Stimulated activated CD4-positive, alpha-beta T cell treated with anti-CD3 and anti-CD28 coated beads, Interleukin-1b, Interleukin-23, amount 100 ng/mL, for 48 hours (primary cell): ENCODE results near the gene CEP152.
"Not testable (repeated sequence)": the region's sequence is repeated elsewhere in the genome, so short reads cannot be mapped to it uniquely, and the experiment has no call there.

Source experiments
- DNase-seq: peaks from one replicate; pipeline ENCODE4 v3.0.0-alpha.2; 2020

CEP152 gene

GRCh38 chr15:48810414-48811324, at the start of gene CEP152:
CEP152 (minus strand) TSS chr15:48811069; CDS start chr15:48805649, 5,420 bp downstream.
- peak; percentile 99 for DNase-seq

GRCh38 chr15:48859426-48859825, 48.6 kb upstream of the CEP152 start:
- DNase-seq: no peak

- no peak for DNase-seq
Measured at GRCh38 chr15:48858401-48858800, 47.5 kb upstream of the CEP152 start.

GRCh38 chr15:48856942-48857341, 46.1 kb upstream of the CEP152 start:
- DNase-seq: no peak

- DNase-seq: no peak
Measured at GRCh38 chr15:48855501-48856440, 44.9 kb upstream of the CEP152 start.

- not testable (repeated sequence) for DNase-seq
Measured at GRCh38 chr15:48854434-48854833, 43.6 kb upstream of the CEP152 start.

- no peak for DNase-seq
Measured at GRCh38 chr15:48851956-48852355, 41.1 kb upstream of the CEP152 start.

GRCh38 chr15:48850648-48851047, 39.8 kb upstream of the CEP152 start:
- DNase-seq: no peak

- no peak for DNase-seq
Measured at GRCh38 chr15:48845123-48845522, 34.3 kb upstream of the CEP152 start.

GRCh38 chr15:48842501-48842900, 31.6 kb upstream of the CEP152 start:
- no peak for DNase-seq

GRCh38 chr15:48834756-48835155, 23.9 kb upstream of the CEP152 start:
- no peak for DNase-seq

- DNase-seq: no peak
Measured at GRCh38 chr15:48833526-48834239, 22.8 kb upstream of the CEP152 start.

GRCh38 chr15:48832648-48833047, 21.8 kb upstream of the CEP152 start:
- no peak for DNase-seq

GRCh38 chr15:48828906-48829305, 18.0 kb upstream of the CEP152 start:
- DNase-seq: no peak

- no peak for DNase-seq
Measured at GRCh38 chr15:48828471-48828870, 17.6 kb upstream of the CEP152 start.

GRCh38 chr15:48825075-48825474, 14.2 kb upstream of the CEP152 start:
- DNase-seq: no peak

- no peak for DNase-seq
Measured at GRCh38 chr15:48823706-48824105, 12.8 kb upstream of the CEP152 start.

- no peak for DNase-seq
Measured at GRCh38 chr15:48823237-48823636, 12.4 kb upstream of the CEP152 start.

GRCh38 chr15:48814286-48814685, 3.4 kb upstream of the CEP152 start:
- no peak for DNase-seq

GRCh38 chr15:48811325-48811958, 573 bp upstream of the CEP152 start:
- no peak for DNase-seq

GRCh38 chr15:48806151-48806550, 4.7 kb downstream of the CEP152 start:
- no peak for DNase-seq

- no peak for DNase-seq
Measured at GRCh38 chr15:48805591-48805990, 5.3 kb downstream of the CEP152 start.
